ENCODE data around the gene HKDC1.

The HKDC1 gene

GRCh38 chr10:69182005-69182404, 38.1 kb upstream of the HKDC1 start:
- Histone ChIP-seq H4K20me1 (ENCODE audit: insufficient read depth) (0 out of 2 replicates have a peak, but pooled peaks cover 3% of the 10 kb centered on the region), H2AFZ (ENCODE audit: low read depth) (no peak overlapping the region), H3K27ac (no peak overlapping the region), H3K4me1 (ENCODE audit: low read depth, poor library complexity, severe bottlenecking) (peaks cover 17% of the 10 kb centered on the region), H3K4me3 (IDR thresholded peaks at IDR 0.05; ENCODE audit: insufficient read depth, low read depth, low read length) (no peak overlapping the region), H3K9ac (no peak overlapping the region), H3K36me3 (ENCODE audit: insufficient read depth) (no peaks in the 10 kb centered on the region), H3K4me2 (peak overlapping the region; percentile 26; the same call in 1 of the 2 replicates), H3K27me3 (ENCODE audit: insufficient read depth, low read depth) (no peaks in the 10 kb centered on the region), H3K79me2 (ENCODE audit: insufficient read depth, low read depth) (peaks cover 66% of the 10 kb centered on the region)
- TF ChIP-seq, protein P1, sequence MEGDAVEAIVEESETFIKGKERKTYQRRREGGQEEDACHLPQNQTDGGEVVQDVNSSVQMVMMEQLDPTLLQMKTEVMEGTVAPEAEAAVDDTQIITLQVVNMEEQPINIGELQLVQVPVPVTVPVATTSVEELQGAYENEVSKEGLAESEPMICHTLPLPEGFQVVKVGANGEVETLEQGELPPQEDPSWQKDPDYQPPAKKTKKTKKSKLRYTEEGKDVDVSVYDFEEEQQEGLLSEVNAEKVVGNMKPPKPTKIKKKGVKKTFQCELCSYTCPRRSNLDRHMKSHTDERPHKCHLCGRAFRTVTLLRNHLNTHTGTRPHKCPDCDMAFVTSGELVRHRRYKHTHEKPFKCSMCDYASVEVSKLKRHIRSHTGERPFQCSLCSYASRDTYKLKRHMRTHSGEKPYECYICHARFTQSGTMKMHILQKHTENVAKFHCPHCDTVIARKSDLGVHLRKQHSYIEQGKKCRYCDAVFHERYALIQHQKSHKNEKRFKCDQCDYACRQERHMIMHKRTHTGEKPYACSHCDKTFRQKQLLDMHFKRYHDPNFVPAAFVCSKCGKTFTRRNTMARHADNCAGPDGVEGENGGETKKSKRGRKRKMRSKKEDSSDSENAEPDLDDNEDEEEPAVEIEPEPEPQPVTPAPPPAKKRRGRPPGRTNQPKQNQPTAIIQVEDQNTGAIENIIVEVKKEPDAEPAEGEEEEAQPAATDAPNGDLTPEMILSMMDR (conservative IDR thresholded peaks at IDR 0.05; ENCODE audit: low read depth, low read length), result no peak

DNA sequence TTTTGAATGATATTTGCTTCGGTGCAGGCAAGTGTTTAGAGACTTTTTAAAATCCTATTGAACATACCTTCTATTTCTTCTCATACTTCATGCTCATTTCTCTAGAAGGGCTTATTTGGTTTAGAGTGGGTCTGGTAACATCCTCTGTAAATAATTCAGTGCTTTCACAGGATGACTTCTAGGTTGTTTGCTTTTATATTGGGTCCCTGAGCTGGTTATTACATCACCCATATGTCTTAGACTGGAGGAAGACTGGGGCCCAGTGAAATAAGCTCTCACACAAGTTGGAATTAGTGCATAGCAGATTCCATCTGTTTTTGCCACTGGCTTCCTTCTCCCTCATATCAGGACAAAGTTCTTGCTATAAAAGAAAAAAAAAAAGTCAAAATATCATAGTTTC, 33.6 kb upstream of the HKDC1 start:
- peaks cover 61% of the 10 kb centered on the region for H3K79me2 ChIP-seq (ENCODE audit: insufficient read depth, low read depth)
- no peak overlapping the region for H3K27ac ChIP-seq
- peaks cover 11% of the 10 kb centered on the region for H3K4me1 ChIP-seq (ENCODE audit: low read depth, poor library complexity, severe bottlenecking)
- no peak overlapping the region for H3K4me2 ChIP-seq
- H4K20me1 ChIP-seq (ENCODE audit: insufficient read depth), result 0 out of 2 replicates have a peak, but pooled peaks cover 3% of the 10 kb centered on the region
- peaks cover 8% of the 10 kb centered on the region; the same call in 1 of the 2 replicates for H3K36me3 ChIP-seq (ENCODE audit: insufficient read depth)
- no peaks in the 10 kb centered on the region for H3K27me3 ChIP-seq (ENCODE audit: insufficient read depth, low read depth)
- no peak overlapping the region for H3K9ac ChIP-seq
- H3K4me3 ChIP-seq (IDR thresholded peaks at IDR 0.05; ENCODE audit: insufficient read depth, low read depth, low read length), result no peak overlapping the region
- H2AFZ ChIP-seq (ENCODE audit: low read depth), result no peak overlapping the region
- TF ChIP-seq, protein P1 (conservative IDR thresholded peaks at IDR 0.05; ENCODE audit: low read depth, low read length), result no peak

DNA sequence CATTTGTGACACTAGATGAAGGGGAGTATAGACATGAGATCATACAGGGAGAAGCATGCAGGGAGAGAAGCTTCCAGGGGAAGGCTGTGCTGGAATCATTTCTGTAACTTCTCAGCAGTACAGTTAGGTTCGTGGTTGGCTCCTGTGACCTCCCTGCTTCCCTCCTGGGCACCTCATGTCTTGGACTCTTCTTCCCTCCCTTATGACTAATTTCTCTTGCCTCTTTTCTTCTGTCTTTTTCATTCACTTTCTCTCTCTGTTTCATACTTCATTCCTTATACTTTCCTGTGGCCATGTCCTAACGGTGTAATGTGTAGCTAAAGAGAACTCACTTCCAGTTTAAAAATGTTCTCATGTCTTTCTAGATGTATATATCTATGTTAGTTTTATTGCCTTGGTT, 19.1 kb upstream of the HKDC1 start:
- Histone ChIP-seq H3K4me1 (ENCODE audit: low read depth, poor library complexity, severe bottlenecking) (peaks cover 72% of the 10 kb centered on the region), H3K27ac (peak overlapping the region; percentile 70), H3K79me2 (ENCODE audit: insufficient read depth, low read depth) (no peaks in the 10 kb centered on the region), H2AFZ (ENCODE audit: low read depth) (no peak overlapping the region), H4K20me1 (ENCODE audit: insufficient read depth) (no peaks in the 10 kb centered on the region), H3K9ac (no peak overlapping the region), H3K4me2 (peak overlapping the region; percentile 52), H3K27me3 (ENCODE audit: insufficient read depth, low read depth) (no peaks in the 10 kb centered on the region), H3K4me3 (IDR thresholded peaks at IDR 0.05; ENCODE audit: insufficient read depth, low read depth, low read length) (no peak overlapping the region), H3K36me3 (ENCODE audit: insufficient read depth) (no peaks in the 10 kb centered on the region; the same call in 1 of the 2 replicates)
- TF ChIP-seq, protein P1 (conservative IDR thresholded peaks at IDR 0.05; ENCODE audit: low read depth, low read length), result no peak

DNA sequence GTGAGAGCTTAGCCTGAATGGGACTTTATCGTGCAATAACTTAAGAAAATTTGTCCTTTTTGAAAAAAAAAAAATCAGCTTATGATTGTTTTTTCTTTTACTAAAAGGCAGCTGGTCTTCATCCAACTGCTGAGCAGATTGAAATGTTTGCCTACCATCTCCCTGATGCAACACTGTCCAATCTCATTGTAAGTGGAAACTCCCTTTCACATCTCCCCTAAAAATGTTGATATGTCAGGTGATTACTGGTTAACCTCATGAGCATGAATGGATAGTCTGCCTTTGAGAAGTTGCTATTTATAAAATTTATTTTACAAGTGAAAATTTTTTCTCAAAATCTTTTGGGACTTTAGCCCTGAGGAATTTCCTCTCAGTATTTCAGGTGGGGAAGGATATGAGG, 17.8 kb upstream of the HKDC1 start:
- peak overlapping the region; percentile 52 for H3K4me2 ChIP-seq
- H2AFZ ChIP-seq (ENCODE audit: low read depth), result no peak overlapping the region
- TF ChIP-seq, protein P1 (conservative IDR thresholded peaks at IDR 0.05; ENCODE audit: low read depth, low read length), result no peak
- peaks cover 85% of the 10 kb centered on the region for H3K4me1 ChIP-seq (ENCODE audit: low read depth, poor library complexity, severe bottlenecking)
- no peaks in the 10 kb centered on the region for H3K79me2 ChIP-seq (ENCODE audit: insufficient read depth, low read depth)
- no peaks in the 10 kb centered on the region for H4K20me1 ChIP-seq (ENCODE audit: insufficient read depth)
- H3K27ac ChIP-seq, result peak overlapping the region; percentile 70
- H3K27me3 ChIP-seq (ENCODE audit: insufficient read depth, low read depth), result no peaks in the 10 kb centered on the region
- no peaks in the 10 kb centered on the region; the same call in 1 of the 2 replicates for H3K36me3 ChIP-seq (ENCODE audit: insufficient read depth)
- H3K4me3 ChIP-seq (IDR thresholded peaks at IDR 0.05; ENCODE audit: insufficient read depth, low read depth, low read length), result no peak overlapping the region
- 0 out of 2 replicates have a peak overlapping the region, but pooled peaks have one; percentile 6 for H3K9ac ChIP-seq
